ENCODE data around the gene ASCC1. TPM values are rescaled to one million over a fixed set of nuclear protein-coding genes. Genes with fewer than 3 reads are reported as not detected.
A peak's percentile ranks its signal among the peaks of the same experiment; 100 is the strongest.

ASCC1 gene
- total and polyA plus RNA-seq, 2 donors (not counting 3 experiments of a cell fraction or from before 2014, with no cell fraction given) = 16.0 to 24.9 TPM

DNA sequence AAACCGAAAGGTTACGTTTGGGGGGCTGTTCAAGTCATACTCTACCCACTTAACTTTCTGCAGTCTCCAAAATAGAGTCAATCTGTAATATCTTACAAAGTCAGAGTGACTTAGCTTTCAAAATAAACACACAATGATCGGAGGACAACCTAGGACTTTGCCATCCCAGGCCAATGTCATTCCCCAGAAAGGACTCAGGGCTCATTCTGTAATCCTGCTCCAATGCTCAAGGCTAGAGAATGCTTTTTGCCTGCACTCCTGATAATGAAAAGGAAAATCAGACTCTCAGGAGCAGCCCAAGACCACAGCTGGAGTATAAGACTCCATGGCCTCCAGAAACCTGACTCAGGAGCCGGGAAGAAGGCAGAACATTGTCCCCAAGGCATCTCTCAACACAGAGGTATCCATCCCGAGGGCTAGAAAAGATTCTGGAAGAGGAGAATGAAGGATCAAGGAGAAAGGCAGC lies 28.5 kb upstream of the ASCC1 start:
- DNase-seq (ENCODE audit: low read depth, low spot score) = no peak
- POLR2A ChIA-PET = no interaction called here

More for the DNA sequence above, 28.5 kb upstream of the ASCC1 start:
- no peaks in the 10 kb centered on the region for H3K27me3 ChIP-seq (ENCODE audit: control insufficient read depth in 2 of 2, insufficient read depth in 2 of 2, low read length in 2 of 2)
- CTCF ChIA-PET = interaction anchor here (0.8 kb wide), 1 partner anchor 119 kb away, joined by 3 read pairs; no protein-coding TSS in a partner anchor
- no TSS peak for BruUV-seq (replicated peaks)
- H3K27ac ChIP-seq (ENCODE audit: insufficient read depth, low read depth, low read length) = peak overlapping the region; percentile 5
- dilution Hi-C loops (cut with MboI; ENCODE audit: extremely low pct_ligation_motif_present, low sequenced_read_pairs) (no loop called here), intact Hi-C loops (cut with micrococcal nuclease) (no loop called here)
- H3K4me3 ChIP-seq (replicated peaks in 1 of 3; ENCODE audit: insufficient read depth in 1 of 3, low read depth in 1 of 3, low read length in 3 of 3) = no peak overlapping the region
- no peaks in the 10 kb centered on the region for H3K9me3 ChIP-seq (replicated peaks; ENCODE audit: control insufficient read depth, insufficient read depth, low read length)
- H2AFZ ChIP-seq (ENCODE audit: low read depth, low read length) = peak overlapping the region; percentile 66
- no peaks in the 10 kb centered on the region for H4K20me1 ChIP-seq (replicated peaks; ENCODE audit: control insufficient read depth, extremely low read depth, insufficient read depth, low read length)
- no peaks in the 10 kb centered on the region for H3K36me3 ChIP-seq (ENCODE audit: control insufficient read depth in 2 of 2, extremely low read depth in 1 of 2, insufficient read depth in 2 of 2, low read length in 2 of 2)
- peaks cover 51% of the 10 kb centered on the region for H3K4me1 ChIP-seq (ENCODE audit: control insufficient read depth, extremely low read depth, insufficient read depth, low read length)
- no peaks in the 10 kb centered on the region for H3K79me2 ChIP-seq (ENCODE audit: control insufficient read depth, insufficient read depth, low read length)
- TF ChIP-seq POLR2AphosphoS5 (IDR thresholded peaks at IDR 0.05; ENCODE audit: insufficient read depth, low read depth, low read length) (no peak), POLR2A (IDR thresholded peaks at IDR 0.05; ENCODE audit: low read depth, low read length) (no peak), JUN (IDR thresholded peaks at IDR 0.05; ENCODE audit: borderline replicate concordance, insufficient read depth, insufficient read length, low read depth) (no peak), FOS (IDR thresholded peaks at IDR 0.05; ENCODE audit: borderline replicate concordance, insufficient read depth, low read length) (no peak), EZH2 (IDR thresholded peaks at IDR 0.05; ENCODE audit: borderline replicate concordance, low read depth, low read length, severe bottlenecking) (no peak), MYC (IDR thresholded peaks at IDR 0.05; ENCODE audit: low read depth, low read length) (no peak), GATA2 (IDR thresholded peaks at IDR 0.05; ENCODE audit: insufficient read depth, insufficient read length, low read depth, low read length) (no peak)
- TF ChIP-seq, protein P1, sequence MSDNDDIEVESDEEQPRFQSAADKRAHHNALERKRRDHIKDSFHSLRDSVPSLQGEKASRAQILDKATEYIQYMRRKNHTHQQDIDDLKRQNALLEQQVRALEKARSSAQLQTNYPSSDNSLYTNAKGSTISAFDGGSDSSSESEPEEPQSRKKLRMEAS (IDR thresholded peaks at IDR 0.05; ENCODE audit: insufficient read depth, insufficient read length) = no peak
- TF ChIP-seq, protein P2, sequence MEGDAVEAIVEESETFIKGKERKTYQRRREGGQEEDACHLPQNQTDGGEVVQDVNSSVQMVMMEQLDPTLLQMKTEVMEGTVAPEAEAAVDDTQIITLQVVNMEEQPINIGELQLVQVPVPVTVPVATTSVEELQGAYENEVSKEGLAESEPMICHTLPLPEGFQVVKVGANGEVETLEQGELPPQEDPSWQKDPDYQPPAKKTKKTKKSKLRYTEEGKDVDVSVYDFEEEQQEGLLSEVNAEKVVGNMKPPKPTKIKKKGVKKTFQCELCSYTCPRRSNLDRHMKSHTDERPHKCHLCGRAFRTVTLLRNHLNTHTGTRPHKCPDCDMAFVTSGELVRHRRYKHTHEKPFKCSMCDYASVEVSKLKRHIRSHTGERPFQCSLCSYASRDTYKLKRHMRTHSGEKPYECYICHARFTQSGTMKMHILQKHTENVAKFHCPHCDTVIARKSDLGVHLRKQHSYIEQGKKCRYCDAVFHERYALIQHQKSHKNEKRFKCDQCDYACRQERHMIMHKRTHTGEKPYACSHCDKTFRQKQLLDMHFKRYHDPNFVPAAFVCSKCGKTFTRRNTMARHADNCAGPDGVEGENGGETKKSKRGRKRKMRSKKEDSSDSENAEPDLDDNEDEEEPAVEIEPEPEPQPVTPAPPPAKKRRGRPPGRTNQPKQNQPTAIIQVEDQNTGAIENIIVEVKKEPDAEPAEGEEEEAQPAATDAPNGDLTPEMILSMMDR (IDR thresholded peaks at IDR 0.05; ENCODE audit: extremely low read depth in 1 of 2, insufficient read depth in 1 of 2, low read depth in 1 of 2, low read length in 2 of 2) = no peak
- H3K4me2 ChIP-seq (ENCODE audit: insufficient read depth, low read length) = no peak overlapping the region
- H3K9ac ChIP-seq (replicated peaks; ENCODE audit: extremely low read depth, insufficient read depth, low read length) = no peak overlapping the region
- H3K9me1 ChIP-seq (replicated peaks; ENCODE audit: control insufficient read depth, extremely low read depth, insufficient read depth, low read length) = no peaks in the 10 kb centered on the region
- peak; percentile 63 for FAIRE-seq
